NCI-H2196 treated with DMSO at 0.1 percent for 48 hours (cell line): ENCODE data around the gene COL24A1.
"Not testable (repeated sequence)": the region's sequence is repeated elsewhere in the genome, so short reads cannot be mapped to it uniquely, and the experiment has no call there.

Experiments used
- DNase-seq: peaks from one replicate; lab custom pipeline; 2025; ENCODE audit not compliant: unreplicated experiment; lab: John Stamatoyannopoulos, UW

The COL24A1 gene

DNA sequence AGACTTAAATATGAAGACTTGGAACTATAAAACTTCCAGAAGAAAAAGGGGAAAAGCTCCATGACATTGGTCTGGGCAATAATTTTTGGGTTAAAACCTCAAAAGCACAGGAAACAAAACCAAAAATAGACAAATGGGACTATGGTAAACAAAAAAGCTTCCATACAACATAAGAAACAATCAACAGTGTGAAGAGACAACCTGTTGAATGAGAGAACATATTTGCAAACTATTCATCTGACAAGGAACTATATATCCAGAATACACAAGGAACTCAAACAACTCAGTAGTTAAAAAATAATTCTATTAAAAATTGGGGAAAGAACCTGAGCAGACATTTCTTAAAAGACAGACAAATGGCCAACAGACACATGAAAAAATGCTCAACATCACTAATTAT, 255.7 kb downstream of the COL24A1 start:
- DNase-seq = no peak

DNA sequence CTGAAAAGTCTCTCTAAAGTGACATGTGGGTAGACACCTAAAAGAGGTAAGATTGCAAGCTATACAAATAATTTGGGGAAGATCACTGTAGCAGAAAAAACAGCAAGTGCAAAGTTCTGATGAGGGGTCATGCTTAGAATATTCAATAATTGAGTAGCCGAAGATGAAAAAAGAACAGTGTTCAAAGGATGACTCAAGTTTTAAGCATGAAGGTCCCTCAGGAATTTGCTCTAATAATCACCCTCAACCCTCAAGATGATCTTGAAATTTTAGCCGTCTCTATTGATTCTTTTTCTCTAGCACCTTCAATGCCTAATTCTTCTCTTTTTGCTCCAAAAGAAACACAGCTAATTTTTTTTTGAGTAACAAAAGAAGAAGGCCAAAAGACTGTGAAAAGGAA, 257.7 kb downstream of the COL24A1 start:
- no peak for DNase-seq

- DNase-seq = no peak
Measured at GRCh38 chr1:85894651-85895050, 261.9 kb downstream of the COL24A1 start.

- DNase-seq = no peak
Measured at GRCh38 chr1:85892366-85892765, 264.2 kb downstream of the COL24A1 start.

DNA sequence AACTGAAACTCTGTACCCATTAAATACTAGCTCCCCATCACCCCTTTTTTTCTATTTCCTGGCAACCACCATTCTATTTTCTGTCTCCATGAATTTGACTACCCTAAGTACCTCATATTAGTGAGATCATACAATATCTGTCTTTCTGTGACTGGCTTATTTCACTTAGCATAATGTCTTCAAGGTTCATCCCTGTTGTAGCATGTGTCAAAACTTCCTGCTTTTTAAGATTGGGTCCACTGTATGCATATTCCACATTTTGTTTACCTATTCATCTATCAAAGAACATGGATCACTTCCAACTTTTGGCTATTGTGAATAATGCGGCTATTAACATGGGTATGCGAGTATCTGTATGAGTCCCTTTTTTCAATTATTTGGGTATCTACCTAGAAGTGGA, 266.7 kb downstream of the COL24A1 start:
- DNase-seq = no peak

DNA sequence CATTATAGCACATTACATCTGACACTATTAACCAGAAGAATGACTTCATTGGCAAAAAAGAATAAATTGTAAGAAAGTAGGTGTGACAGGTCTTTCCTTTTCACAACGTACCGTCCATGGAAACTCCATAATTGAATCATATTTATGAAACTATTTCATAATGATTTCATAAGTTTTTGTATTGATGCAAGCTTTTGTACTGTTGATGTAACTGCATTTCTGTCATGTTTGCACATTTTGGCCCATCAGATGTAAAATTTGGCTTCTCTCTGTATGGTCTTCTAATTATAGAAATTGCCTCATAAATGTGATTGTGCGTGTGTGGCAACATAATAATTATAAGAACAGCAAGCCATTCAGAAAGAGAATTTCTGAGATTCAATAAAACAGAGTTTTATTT, 267.7 kb downstream of the COL24A1 start:
- DNase-seq = no peak

DNA sequence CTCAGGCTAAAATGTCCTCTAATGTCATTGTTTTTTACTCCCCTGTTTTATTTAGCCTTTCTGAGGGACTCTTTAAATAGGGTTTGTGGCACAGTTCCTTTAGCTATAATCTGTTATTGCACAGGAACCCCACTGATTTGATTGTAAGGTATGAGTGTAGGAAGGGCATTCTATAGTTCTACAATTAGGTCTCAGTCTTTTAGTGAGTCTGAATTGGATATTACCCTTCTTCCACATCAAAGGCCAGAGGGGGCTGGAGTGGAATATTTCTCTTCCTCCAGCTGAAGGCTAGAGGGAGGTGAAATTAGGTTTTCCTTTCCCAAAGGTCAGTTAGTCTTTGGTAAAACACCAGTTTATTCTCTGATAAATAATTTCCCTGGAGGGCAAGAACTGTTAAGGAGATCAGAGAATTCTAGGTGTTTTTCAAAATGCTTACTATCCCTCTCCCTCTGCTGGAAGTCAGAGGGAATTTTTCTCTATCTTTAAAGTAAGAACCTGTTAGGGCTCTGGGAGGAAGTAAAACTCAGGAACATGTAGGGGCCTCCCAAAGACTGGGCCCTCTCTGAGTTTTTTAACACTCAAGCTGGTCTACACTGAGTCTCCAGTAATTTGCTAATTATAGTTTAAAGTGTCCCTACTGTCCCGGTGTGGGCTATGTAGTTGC, 272.1 kb downstream of the COL24A1 start:
- no peak for DNase-seq

DNA sequence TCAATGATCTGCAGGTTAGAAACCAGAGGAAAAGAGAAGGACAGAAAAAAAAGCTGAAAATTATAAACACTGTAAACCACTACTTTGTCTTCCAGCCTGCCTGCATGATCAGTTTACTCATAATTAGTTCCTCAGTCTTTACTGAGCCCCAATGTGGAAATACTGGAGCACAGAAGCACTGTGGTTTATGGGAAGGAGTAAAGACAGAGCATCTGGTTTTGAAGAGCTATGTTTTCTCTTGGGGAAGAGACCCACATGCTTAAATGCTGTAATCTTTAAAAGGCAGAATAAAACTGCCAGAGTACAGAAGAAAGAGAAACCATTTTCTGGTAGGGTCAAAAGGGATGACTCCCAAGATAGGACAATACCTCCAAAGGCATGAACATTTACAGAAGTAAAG, 289.4 kb downstream of the COL24A1 start:
- no peak for DNase-seq

- DNase-seq = no peak
Measured at GRCh38 chr1:85865213-85865612, 291.4 kb downstream of the COL24A1 start.

DNA sequence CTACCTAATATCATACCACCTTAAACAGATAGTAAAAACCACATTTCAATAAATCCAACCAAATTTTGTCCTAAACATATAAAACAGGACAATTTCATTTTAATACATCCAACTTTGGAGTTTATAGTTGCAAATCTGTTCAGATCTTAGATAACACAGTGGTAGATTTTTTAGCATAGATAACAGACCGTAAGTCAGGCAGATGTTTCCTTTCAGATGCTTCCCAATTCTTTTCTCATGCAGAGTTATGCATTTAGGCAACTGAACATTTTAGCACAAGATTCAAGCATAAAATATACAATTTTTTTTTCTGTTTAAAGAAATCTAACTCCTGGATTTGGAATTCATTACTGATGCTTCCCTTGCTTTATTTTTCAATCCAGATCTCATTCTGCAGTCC, 291.8 kb downstream of the COL24A1 start:
- DNase-seq = no peak

DNA sequence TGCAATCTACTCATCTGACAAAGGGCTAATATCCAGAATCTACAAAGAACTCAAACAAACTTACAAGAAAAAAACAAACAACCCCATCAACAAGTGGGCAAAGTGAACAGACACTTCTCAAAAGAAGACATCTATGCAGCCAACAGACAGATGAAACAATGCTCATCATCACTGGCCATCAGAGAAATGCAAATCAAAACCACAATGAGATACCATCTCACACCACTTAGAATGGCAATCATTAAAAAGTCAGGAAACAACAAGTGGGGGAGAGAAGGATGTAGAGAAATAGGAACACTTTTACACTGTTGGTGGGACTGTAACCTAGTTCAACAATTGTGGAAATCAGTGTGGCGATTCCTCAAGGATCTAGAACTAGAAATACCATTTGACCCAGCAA, 292.9 kb downstream of the COL24A1 start:
- DNase-seq = not testable (repeated sequence)

- DNase-seq = no peak
Measured at GRCh38 chr1:85862456-85862855, 294.1 kb downstream of the COL24A1 start.

- DNase-seq = no peak
Measured at GRCh38 chr1:85857991-85858390, 298.6 kb downstream of the COL24A1 start.

DNA sequence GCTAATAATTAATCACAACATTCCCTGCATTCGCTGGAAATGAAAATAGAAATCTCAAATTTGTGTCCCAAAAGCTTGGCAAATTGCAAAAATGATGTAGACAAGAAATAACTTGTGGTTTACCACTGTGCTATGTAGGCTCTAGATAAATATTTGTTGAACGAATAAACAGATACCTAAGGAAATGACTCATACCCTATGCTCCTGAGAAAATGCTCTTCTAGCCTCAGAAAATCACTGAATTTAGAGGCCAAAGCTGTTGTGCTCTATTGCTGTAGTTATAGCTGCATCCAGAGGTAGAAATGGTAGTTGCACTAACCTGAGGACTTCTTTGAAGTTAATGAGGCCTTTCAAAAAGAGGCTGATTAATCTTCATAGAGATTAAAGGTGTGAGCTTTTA, 306.3 kb downstream of the COL24A1 start:
- DNase-seq = no peak

DNA sequence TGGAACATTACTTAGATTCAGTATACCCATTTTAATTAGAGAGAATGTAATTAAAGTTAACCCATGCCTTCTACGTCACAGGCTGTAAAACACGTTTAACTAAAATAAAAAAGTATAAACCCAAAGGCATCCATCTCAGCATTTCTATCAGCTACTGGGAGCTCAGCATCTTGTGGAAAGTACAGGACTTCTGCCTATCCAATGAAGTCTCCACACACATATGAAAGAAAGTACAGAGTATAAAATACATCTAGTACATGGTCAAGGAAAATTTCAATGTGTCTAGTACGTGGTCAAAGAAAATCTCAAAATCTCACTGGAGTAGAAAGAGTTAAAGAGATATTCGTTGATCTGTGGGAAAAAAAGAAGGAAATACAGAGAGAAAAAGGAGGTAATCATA, 306.9 kb downstream of the COL24A1 start:
- DNase-seq = no peak

- no peak for DNase-seq
Measured at GRCh38 chr1:85847356-85847755, 309.2 kb downstream of the COL24A1 start.

- no peak for DNase-seq
Measured at GRCh38 chr1:85846706-85847105, 309.9 kb downstream of the COL24A1 start.

DNA sequence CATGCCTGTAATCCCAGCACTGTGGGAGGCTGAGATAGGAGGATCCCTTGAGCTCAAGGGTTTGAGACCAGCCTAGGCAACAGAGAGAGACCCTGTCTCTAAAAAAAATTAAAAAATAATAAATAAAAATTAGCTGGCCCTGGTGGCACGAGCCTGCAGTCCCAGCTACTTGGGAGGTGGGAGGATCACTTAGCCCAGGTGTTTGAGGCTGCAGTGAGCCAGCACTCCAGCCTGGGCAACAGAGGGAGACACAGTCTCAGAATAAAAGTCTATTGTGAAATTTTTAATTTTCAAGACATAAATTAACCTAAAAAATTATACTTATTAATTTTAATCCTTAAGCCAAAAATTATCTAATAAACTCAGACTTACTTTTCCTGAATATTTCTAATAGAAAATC, 317.1 kb downstream of the COL24A1 start:
- DNase-seq = no peak

DNA sequence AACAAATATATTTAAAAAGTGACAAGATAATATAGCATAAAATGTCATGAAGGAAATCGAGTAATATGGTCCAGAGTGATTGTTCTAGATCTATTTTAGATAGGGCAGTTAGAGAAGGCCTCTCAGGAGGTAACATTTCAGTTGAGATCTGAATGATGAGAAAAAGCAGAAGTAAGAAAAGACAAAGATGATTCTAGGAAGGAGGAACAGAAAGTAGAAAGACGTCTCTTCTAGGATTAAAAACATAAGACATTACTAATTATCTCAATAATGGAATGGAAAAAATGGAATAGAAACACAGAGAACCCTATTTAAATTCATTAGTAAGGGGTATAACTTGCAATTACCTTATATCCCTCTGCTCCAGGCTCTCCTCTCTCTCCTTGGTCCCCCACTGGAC, 318.3 kb downstream of the COL24A1 start:
- DNase-seq = no peak

- DNase-seq = no peak
Measured at GRCh38 chr1:85836736-85837135, 319.8 kb downstream of the COL24A1 start.

DNA sequence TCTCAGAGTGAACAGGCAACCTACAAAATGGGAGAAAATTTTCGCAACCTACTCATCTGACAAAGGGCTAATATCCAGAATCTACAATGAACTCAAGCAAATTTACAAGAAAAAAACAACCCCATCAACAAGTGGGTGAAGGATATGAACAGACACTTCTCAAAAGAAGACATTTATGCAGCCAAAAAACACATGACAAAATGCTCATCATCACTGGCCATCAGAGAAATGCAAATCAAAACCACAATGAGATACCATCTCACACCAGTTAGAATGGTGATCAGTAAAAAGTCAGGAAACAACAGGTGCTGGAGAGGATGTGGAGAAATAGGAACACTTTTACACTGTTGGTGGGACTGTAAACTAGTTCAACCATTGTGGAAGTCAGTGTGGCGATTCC, 323.4 kb downstream of the COL24A1 start:
- DNase-seq = not testable (repeated sequence)

DNA sequence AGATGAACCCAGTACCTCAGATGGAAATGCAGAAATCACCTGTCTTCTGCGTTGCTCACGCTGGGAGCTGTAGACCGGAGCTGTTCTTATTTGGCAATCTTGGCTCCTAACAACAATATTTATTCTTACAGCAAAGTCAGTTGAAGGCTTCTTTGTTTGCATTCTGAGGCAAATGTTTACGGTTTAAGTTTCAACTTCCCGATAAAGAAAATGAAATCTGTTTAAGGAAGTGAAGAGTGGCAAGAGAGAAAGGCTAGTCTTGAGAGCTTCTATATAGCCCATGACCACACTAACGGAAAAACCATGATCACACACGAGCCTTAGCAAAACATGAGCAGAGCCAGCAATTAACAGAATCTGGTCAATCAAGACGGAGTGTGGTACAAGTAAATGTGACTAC, 325.7 kb downstream of the COL24A1 start:
- DNase-seq = no peak

DNA sequence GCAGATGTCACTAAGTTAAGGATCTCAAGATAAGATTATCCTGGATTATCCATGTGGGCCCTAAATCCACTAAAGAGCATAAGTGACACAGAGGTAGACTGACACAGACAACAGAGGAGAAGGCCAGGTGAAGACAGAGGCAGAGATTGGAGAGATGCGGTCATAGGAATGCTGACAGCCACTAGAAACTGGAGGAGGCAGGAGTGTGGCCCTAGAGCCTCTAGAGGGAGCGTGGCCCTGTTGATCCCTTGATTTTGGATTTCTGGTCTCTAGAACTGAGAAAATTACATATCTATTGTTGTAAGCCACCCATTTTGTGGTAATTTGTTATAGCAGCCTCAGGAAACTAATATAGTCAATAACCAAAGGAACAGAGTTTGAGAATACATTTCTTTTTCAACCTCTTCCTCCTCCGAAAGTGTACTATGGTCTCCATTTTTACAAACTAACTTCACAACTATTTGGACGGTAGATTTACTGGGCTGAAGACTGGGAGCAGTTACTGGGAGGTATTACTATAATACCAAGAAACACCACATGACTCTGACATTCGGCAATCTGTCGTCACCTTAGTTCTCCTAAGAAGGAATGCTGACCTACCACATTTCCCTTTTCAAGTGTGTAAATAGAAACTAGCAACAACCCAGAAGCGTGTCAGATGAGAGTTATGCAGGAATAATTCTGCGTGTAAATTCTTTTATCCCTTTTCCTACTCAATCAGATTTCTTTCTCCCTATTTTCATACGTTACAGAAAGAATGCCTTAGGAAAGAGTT, 332.3 kb downstream of the COL24A1 start:
- no peak for DNase-seq
